HG02623 (cell line): Measurements from ENCODE around the gene UGGT2.
"Not testable (repeated sequence)": the region's sequence is repeated elsewhere in the genome, so short reads cannot be mapped to it uniquely, and the experiment has no call there.

ENCODE experiments used
- ATAC-seq: cut with Tn5 transposase; IDR thresholded peaks from one replicate; pipeline ENCODE4 v1.9.1; 2021; ENCODE audit warnings: moderate library complexity; ENCODE audit not compliant: unreplicated experiment

Gene UGGT2

DNA sequence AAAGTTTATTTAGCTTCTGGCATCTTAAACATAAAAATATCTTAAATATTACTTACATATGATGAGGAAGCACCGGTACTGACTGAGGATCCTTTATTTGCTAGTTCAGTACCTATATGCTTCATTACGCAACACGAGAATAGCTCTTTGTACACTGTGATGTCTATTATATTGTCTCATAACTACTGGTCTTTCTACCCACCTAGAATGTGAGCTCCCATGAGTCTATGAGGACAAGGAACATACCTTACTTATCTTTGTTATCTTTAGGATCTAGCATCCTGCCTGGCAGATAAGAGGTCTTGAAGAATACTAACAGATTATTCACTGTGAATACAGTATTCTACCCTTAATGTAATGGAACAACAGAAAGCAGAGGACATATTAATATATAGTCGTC lies 251.4 kb downstream of the UGGT2 start:
- ATAC-seq = no peak

GRCh38 chr13:95800436-95800835 lies 252.8 kb downstream of the UGGT2 start:
- ATAC-seq = no peak

DNA sequence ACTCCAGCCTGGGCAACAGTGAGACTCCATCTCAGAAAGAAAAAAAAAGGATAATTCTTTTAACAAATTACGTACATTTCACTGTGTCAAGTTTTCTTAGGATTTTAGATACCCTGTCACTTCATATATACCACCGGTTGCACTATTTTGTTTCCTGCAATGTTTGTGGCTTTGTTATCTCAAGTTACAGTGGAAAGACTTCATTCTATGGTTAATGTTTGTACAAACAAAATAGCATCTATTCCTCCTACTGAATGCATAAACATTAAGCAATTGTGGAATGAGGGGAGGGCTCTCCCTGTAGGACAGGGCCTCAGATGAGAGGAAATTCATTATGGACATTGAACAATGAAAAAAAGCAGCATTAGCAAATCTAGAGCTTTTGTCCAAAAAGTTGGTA lies 256.2 kb downstream of the UGGT2 start:
- no peak for ATAC-seq

DNA sequence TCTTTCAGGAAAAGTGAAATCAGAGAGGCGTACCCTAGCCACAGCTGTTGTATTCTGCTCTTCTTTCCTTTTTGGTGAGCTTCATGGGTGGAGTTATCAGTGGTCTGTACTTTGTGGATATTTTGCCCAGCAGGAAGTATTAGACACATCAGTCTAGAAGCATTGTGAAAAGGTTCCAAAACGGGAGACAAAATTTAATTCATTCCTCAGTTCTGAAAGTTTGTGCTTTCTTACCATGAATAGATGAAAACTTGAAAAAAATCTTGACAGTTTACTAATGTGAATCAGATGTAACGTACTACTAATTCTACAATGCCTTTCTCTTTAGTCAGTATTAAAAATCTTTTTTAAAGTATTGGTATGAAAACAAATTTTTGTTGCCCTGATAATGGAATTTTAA lies 259.4 kb downstream of the UGGT2 start:
- ATAC-seq = no peak

- no peak for ATAC-seq
Measured at GRCh38 chr13:95793018-95793555, 260.1 kb downstream of the UGGT2 start.

- no peak for ATAC-seq
Measured at GRCh38 chr13:95791084-95791722, 262.0 kb downstream of the UGGT2 start.

DNA sequence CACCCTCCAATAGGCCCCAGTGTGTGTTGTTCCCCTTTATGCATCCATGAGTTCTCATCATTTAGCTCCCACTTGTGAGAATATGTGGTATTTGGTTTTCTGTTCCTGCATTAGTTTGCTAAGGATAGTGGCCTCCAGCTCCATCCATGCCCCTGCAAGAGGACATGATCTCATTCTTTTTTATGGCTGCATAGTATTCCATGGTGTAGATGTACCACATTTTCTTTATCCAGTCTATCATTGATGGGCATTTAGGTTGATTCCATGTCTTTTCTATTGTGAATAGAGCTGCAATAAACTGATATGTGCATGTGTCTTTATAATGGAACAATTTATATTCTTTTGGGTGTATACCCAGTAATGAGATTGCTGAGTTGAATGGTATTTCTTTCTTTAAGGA lies 263.9 kb downstream of the UGGT2 start:
- not testable (repeated sequence) for ATAC-seq

- no peak for ATAC-seq
Measured at GRCh38 chr13:95788100-95788463, 265.1 kb downstream of the UGGT2 start.

GRCh38 chr13:95787356-95788099 lies 265.7 kb downstream of the UGGT2 start:
- no peak for ATAC-seq

- ATAC-seq = no peak
Measured at GRCh38 chr13:95784900-95785290, 268.3 kb downstream of the UGGT2 start.

DNA sequence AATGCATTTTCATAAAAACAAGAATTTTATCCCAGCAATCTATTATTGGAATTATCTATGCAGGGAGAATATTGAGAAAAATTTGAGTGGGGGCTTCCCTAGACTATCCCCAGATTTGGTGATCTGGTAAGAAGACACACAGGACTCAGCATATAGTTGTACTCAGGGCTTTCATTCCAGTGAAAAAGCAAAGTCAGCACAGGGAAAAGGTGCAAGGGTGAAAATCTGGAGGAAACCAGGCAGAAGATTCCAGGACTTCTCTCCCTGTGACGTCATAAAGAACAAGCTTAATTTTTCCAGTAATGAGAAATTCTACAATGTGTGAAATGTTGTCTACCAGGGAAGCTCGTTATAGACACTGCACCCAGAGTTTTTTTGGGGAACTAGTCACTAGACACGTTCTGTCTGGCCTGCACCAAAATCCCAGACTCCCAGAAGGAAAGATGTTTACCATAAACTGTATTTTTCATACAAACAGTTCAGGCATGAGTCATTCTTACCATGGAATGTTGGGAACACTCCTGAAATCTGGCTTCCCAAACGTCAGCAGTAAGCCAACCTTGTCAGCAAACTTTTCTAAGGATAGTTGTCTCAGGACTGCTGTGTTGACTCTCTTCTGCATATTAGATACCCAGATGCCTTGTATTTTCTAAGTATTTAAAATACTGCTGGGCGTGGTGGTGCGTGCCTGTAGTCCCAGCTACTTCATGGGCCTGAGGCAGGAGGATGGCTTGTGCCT lies 268.9 kb downstream of the UGGT2 start:
- no peak for ATAC-seq

DNA sequence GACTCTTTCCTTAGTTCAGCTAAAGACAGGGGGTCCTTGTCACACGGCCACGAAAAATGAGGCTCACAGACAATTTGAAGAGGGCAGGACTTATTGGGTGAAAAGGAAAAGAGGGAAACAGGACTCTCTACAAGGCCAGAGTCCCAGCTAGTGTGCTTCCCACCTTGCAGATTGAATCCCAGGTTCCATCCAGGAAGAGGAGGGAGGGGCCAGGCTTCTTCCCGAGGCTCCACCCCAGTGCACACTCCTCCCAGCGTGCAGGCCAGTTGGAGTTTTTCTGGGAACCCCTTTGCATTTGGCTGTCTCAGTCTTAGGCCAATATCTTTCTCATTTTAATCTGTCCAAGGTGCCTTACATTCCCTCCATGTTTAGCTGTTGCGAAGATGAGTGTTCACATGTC lies 269.5 kb downstream of the UGGT2 start:
- ATAC-seq = no peak

DNA sequence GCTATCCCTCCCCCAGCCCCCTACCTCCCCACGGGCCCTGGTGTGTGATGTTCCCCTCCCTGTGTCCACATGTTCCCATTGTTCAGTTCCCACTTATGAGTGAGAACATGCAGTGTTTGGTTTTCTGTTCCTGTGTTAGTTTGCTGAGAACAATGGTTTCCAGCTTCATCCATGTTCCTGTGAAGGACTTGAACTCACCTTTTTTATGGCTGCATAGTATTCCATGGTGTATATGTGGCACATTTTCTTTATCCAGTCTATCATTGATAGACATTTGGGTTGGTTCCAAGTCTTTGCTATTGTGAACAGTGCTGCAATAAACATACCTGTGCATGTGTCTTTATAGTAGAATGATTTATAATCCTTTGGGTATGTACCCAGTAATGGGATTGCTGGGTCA lies 271.3 kb downstream of the UGGT2 start:
- ATAC-seq = not testable (repeated sequence)

- no peak for ATAC-seq
Measured at GRCh38 chr13:95781016-95781415, 272.2 kb downstream of the UGGT2 start.

DNA sequence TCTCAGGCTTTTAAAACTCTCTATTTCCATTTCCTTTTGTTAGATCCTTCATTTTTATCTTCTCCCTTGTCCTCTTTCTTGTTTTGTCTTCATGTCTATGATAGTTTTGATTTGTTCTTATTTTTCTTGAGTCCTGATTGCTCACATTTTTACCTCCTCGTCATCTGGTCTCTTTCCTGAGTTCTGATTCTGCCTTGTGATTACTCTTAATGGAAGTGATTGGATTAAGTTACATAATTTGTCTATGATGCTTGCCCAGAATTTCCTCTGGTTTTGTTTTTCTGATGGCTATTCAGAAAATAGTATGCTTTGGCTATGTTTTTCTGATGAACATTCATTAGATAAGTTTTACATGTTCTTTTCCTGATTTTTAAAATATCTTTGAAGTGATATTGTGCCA lies 273.7 kb downstream of the UGGT2 start:
- no peak for ATAC-seq

GRCh38 chr13:95771905-95772304 lies 281.3 kb downstream of the UGGT2 start:
- ATAC-seq = no peak

DNA sequence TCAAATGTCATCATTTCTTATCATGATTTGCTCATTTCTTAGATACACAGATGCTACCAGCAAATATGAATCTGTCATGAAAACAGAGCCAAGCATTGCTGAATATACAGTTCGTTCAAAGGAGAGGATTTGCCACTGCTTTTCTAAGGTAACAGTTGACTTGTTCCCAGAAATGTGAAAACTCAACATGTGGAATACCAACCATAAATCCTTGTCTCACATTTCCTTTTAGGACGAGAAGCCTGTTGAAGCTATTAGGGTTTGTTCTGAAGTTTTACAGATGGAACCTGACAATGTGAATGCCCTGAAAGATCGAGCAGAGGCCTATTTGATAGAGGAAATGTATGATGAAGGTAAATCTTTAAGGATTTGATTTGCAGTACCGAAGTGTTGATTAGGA lies 289.6 kb downstream of the UGGT2 start:
- no peak for ATAC-seq

GRCh38 chr13:95762626-95763025 lies 290.6 kb downstream of the UGGT2 start:
- not testable (repeated sequence) for ATAC-seq

- no peak for ATAC-seq
Measured at GRCh38 chr13:95756072-95756471, 297.1 kb downstream of the UGGT2 start.

DNA sequence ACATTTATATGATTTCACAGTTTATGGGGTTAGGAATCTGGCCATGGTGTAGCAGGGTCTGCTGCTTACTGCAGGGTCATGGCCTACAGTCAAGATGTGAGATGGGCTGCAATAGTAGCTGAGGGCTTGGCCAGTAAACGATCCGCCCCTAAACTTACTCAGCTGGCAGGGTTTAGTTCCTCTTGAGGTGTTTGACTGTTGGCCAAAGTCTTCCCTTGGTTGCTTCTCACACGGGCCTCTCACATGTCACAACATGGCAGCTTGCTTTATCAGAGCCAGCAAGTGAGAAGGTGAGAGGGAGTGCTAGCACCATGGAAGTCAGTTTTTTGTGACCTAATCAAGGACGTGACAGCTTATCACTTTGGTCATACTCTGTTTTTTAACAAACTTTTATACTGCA lies 299.1 kb downstream of the UGGT2 start:
- no peak for ATAC-seq

- ATAC-seq = no peak
Measured at GRCh38 chr13:95752677-95753076, 300.5 kb downstream of the UGGT2 start.
